PC-3 (cell line): ENCODE results near the gene FA2H. TPM values are rescaled to one million over a fixed set of nuclear protein-coding genes. Genes with fewer than 3 reads are reported as not detected.

Experiments
- ATAC-seq: fragments of 200-7000 bp; cut with Tn5 transposase; 2 replicates; pipeline ENCODE4 v1.9.1; 2020; ENCODE audit warnings: mild to moderate bottlenecking, moderate library complexity
- BruUV-seq: library from RNA; stranded (reverse); fragments of 400-500 nt; replicated peaks from 2 replicates; lab custom pipeline; 2021; lab: Mats Ljungman, UMichigan
- CTCF ChIA-PET: fragments of 300-600 bp; sonication (Branson Sonifier 250); formaldehyde crosslinking; loops from one replicate; lab custom pipeline; 2022; ENCODE audit warnings: antibody characterized with exemption; lab: Charles Lee
- POLR2A ChIA-PET: fragments of 300-600 bp; sonication (Branson Sonifier 250); formaldehyde crosslinking; loops from one replicate; lab custom pipeline; 2022; ENCODE audit warnings: antibody characterized with exemption; ENCODE audit not compliant: unreplicated experiment; lab: Charles Lee
- DNase-seq: peaks from one replicate; pipeline ENCODE4 v3.0.0-alpha.2; 2015
- H2AFZ ChIP-seq: fragments of 300-600 bp; sonication (generic); 2 replicates; pipeline ENCODE4 v1.6.0; 2016; ENCODE audit warnings: antibody characterized with exemption, low read length
- H3F3A ChIP-seq: fragments of 300-600 bp; sonication (generic); one replicate; pipeline ENCODE4 v1.6.0; 2017; ENCODE audit warnings: antibody characterized with exemption, low read length, control low read depth, mild to moderate bottlenecking; ENCODE audit not compliant: unreplicated experiment
- H3K27ac ChIP-seq: fragments of 300-600 bp; sonication (generic); 2 replicates; pipeline ENCODE4 v1.5.1; 2016; ENCODE audit warnings: mild to moderate bottlenecking, low read length
- H3K27me3 ChIP-seq: fragments of 300-600 bp; sonication (generic); 2 replicates; pipeline ENCODE4 v1.6.1; 2016; ENCODE audit warnings: low read length, mixed read lengths
- H3K36me3 ChIP-seq: fragments of 300-600 bp; sonication (generic); 2 replicates; pipeline ENCODE4 v1.6.1; 2016; ENCODE audit warnings: low read depth, mixed run types, low read length, mixed read lengths
- H3K4me1 ChIP-seq: fragments of 300-600 bp; sonication (generic); 2 replicates; pipeline ENCODE4 v1.5.1; 2016; ENCODE audit warnings: low read length; ENCODE audit not compliant: insufficient read depth
- H3K4me2 ChIP-seq: fragments of 300-600 bp; sonication (generic); 2 replicates; pipeline ENCODE4 v1.6.0; 2016; ENCODE audit warnings: low read length
- H3K4me3 ChIP-seq: fragments of 300-600 bp; sonication (generic); 2 replicates; pipeline ENCODE4 v1.5.1; 2016; ENCODE audit warnings: mild to moderate bottlenecking, low read length, mixed read lengths
- H3K79me2 ChIP-seq: fragments of 300-600 bp; sonication (generic); 2 replicates; pipeline ENCODE4 v1.6.1; 2017; ENCODE audit warnings: low read length, mixed read lengths
- H3K9ac ChIP-seq: fragments of 300-600 bp; sonication (generic); 2 replicates; pipeline ENCODE4 v1.6.0; 2016; ENCODE audit warnings: mild to moderate bottlenecking, low read length
- H3K9me2 ChIP-seq: fragments of 300-600 bp; sonication (generic); replicated peaks from 2 replicates; pipeline ENCODE4 v1.6.1; 2016; ENCODE audit warnings: mixed run types, low read length, mixed read lengths
- H3K9me3 ChIP-seq: fragments of 300-600 bp; sonication (generic); 2 replicates; pipeline ENCODE4 v1.6.1; 2016; ENCODE audit warnings: low read length, mixed read lengths
- H4K20me1 ChIP-seq: fragments of 300-600 bp; sonication (generic); 2 replicates; pipeline ENCODE4 v1.6.1; 2016; ENCODE audit warnings: low read length, mixed read lengths
- EZH2 ChIP-seq: fragments of 300-600 bp; sonication (generic); IDR thresholded peaks from one replicate; pipeline ENCODE4 v1.6.1; 2017; ENCODE audit warnings: antibody characterized with exemption, mild to moderate bottlenecking, low read length; ENCODE audit not compliant: unreplicated experiment
- EZH2phosphoT487 ChIP-seq: fragments of 300-600 bp; sonication (generic); IDR thresholded peaks from 2 replicates; pipeline ENCODE4 v1.6.1; 2018; ENCODE audit warnings: mild to moderate bottlenecking, antibody characterized with exemption, low read length, borderline replicate concordance
- intact Hi-C: fragments of 100-400 bp; cut with micrococcal nuclease; formaldehyde crosslinking; loops from 2 replicates; pipeline ENCODE4 v1.9.0; 2023
- total RNA-seq: library from RNA; depleted of rRNA; stranded (reverse); fragments of >200 nt; gene quantifications from 2 replicates; pipeline ENCODE4 v1.2.3, GENCODE V29; 2014; rRNA removed
- TF ChIP-seq, protein P1 (sequence below): fragments of 300-600 bp; sonication (generic); conservative IDR thresholded peaks from 2 replicates; pipeline ENCODE4 v1.5.1; 2017; ENCODE audit warnings: antibody characterized with exemption, low read depth, mild to moderate bottlenecking, low read length

The FA2H gene
- total RNA-seq, 1 experiment from 2014 or later = 3.9 TPM

DNA sequence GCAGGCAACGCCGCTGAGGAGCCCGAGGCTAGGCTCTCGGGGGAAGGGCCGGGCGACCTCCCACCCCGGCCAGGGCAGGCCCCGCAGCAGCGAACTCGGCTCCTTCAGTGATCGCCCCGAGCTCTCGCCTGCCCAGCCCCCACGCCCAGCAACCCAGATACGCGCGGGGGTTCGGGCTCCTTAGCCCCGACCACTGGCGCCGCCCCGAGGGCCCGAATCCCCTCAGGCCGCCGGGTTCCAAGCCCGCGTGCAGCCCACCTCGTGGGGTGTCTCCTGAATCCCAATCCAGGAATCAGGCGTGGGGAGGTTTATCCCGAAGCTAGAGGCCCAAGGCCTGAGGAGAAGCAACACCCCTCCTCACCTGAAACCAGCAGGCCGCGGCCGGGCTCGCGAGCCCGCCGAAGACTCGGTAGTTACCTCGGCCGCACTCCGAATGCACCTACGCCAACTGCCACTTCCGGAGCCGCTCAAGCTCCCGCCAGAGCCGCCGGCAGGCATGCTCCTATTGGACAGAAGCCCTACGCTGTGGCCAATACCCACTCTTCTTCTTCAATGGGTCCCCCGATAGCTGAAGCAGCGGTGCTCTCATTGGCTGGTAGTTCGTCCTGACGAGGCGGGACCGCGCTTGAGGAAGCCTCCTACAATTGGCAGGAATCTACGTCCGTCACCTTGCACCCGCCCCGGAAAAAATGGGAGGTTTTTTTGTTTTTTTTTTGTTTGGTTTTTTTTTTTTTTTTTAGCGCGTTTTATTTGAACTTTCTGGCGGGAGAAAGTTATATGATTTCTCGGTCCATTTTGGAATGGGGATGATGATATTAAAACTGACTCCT, 108.0 kb downstream of the FA2H start, which contains the start of gene RFWD3:
Gene RFWD3 (minus strand): TSS at position 453 of the 830 bp plus-strand sequence. CDS start 5,428 bp downstream, outside the sequence.
- peak within 1 kb of the TSS; percentile 99 for H3K9ac ChIP-seq
- peaks cover 19% of the 10 kb centered on the region for H4K20me1 ChIP-seq
- H3K27me3 ChIP-seq = no peaks in the 10 kb centered on the region
- DNase-seq (peak; percentile 96), ATAC-seq (peak; percentile 100)
- H3K4me1 ChIP-seq = no peaks in the 10 kb centered on the region; the same call in 1 of the 2 replicates
- BruUV-seq = no TSS peak
- H3K9me3 ChIP-seq = no peaks in the 10 kb centered on the region
- ChIA-PET POLR2A (interaction anchor here (0.5 kb wide), 1 partner anchor 66 kb away, joined by 15 read pairs; no protein-coding TSS in a partner anchor), CTCF (interaction anchor here (0.5 kb wide), 2 partner anchors 186 to 196 kb away, joined by 3 to 6 read pairs; no protein-coding TSS in a partner anchor)
- H3K9me2 ChIP-seq = no peaks in the 10 kb centered on the region
- peak within 1 kb of the TSS; percentile 98 for H3K4me3 ChIP-seq
- peaks cover 21% of the 10 kb centered on the region for H3K36me3 ChIP-seq
- H2AFZ ChIP-seq = peak within 1 kb of the TSS; percentile 99
- H3K4me2 ChIP-seq = peak within 1 kb of the TSS; percentile 89
- peaks cover 51% of the 10 kb centered on the region for H3K79me2 ChIP-seq
- no peaks in the 10 kb centered on the region for H3F3A ChIP-seq
- intact Hi-C loops = loop anchor here (2.0 kb wide), 1 partner anchor 34 kb away; the partner anchor contains the start of gene MLKL
- H3K27ac ChIP-seq = peak within 1 kb of the TSS; percentile 70
- TF ChIP-seq EZH2phosphoT487 = no peak
- TF ChIP-seq, protein P1, sequence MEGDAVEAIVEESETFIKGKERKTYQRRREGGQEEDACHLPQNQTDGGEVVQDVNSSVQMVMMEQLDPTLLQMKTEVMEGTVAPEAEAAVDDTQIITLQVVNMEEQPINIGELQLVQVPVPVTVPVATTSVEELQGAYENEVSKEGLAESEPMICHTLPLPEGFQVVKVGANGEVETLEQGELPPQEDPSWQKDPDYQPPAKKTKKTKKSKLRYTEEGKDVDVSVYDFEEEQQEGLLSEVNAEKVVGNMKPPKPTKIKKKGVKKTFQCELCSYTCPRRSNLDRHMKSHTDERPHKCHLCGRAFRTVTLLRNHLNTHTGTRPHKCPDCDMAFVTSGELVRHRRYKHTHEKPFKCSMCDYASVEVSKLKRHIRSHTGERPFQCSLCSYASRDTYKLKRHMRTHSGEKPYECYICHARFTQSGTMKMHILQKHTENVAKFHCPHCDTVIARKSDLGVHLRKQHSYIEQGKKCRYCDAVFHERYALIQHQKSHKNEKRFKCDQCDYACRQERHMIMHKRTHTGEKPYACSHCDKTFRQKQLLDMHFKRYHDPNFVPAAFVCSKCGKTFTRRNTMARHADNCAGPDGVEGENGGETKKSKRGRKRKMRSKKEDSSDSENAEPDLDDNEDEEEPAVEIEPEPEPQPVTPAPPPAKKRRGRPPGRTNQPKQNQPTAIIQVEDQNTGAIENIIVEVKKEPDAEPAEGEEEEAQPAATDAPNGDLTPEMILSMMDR = no peak
- TF ChIP-seq EZH2 = no peak

DNA sequence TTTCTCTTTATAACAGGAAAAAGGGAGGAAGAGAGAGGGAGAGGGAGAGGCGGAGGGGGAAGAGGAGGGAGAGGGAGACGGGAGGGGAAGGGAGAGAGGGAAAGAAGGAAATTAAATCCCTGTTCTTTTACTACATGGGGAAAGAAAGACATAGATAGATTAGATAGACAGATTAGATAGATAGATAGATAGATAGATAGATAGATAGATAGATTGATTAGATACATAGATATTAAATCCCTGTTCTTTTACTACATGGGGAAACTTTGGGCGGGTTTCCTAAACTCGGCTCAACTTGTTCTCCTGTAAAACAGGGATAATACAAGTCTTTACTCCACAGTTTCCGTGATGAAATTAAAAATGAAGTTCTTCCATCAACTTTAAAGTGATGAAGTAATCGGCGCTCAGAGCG, 108.6 kb downstream of the FA2H start:
- no peak for DNase-seq
- TSS peak; percentile 34 for BruUV-seq

More for the DNA sequence above, 108.6 kb downstream of the FA2H start:
- ATAC-seq = no peak
- Histone ChIP-seq H3K9ac (peak overlapping the region; percentile 99), H3K27me3 (no peaks in the 10 kb centered on the region), H3K9me2 (no peaks in the 10 kb centered on the region), H4K20me1 (peaks cover 25% of the 10 kb centered on the region), H3K27ac (peak overlapping the region; percentile 70), H3K9me3 (no peaks in the 10 kb centered on the region), H3K79me2 (peaks cover 57% of the 10 kb centered on the region), H2AFZ (peak overlapping the region; percentile 65; the same call in 1 of the 2 replicates), H3K4me1 (no peaks in the 10 kb centered on the region; the same call in 1 of the 2 replicates), H3F3A (no peaks in the 10 kb centered on the region), H3K4me2 (peak overlapping the region; percentile 89), H3K36me3 (peaks cover 28% of the 10 kb centered on the region), H3K4me3 (peak overlapping the region; percentile 98)
- intact Hi-C loops = loop anchor here (2.0 kb wide), 1 partner anchor 35 kb away; the partner anchor contains the start of gene MLKL
- POLR2A ChIA-PET = no interaction called here
- CTCF ChIA-PET = no interaction called here
- TF ChIP-seq EZH2phosphoT487 (no peak), EZH2 (no peak)
- TF ChIP-seq, protein P1 = no peak

Other genes with a start within 250 kb of the FA2H start
- gene GLG1, start 167.7 kb downstream of the FA2H start, total RNA-seq = 63.5 and 86.4 TPM in 2 replicates
- gene RFWD3, start 107.9 kb downstream of the FA2H start, total RNA-seq = 30.5 and 32.8 TPM in 2 replicates
- 29.6 and 30.9 TPM in 2 replicates for gene MLKL, start 74.0 kb downstream of the FA2H start, total RNA-seq
- gene WDR59, start 210.3 kb upstream of the FA2H start, total RNA-seq = 7.1 and 11.8 TPM in 2 replicates
- 60.4 and 83.6 TPM in 2 replicates for gene ZNRF1, start 224.2 kb upstream of the FA2H start, total RNA-seq